ENCODE results near the gene SPATC1L.
A peak's percentile ranks its signal among the peaks of the same experiment; 100 is the strongest.

SPATC1L gene

GRCh38 chr21:46211786-46212720 lies 27.8 kb upstream of the SPATC1L start:
- H3K27ac Mint-ChIP-seq (ENCODE audit: low read depth): no peak overlapping the region
- no peak overlapping the region for H3K4me3 Mint-ChIP-seq
- DNase-seq (ENCODE audit: low spot score in 2 of 2): no peak
- no peaks in the 10 kb centered on the region for H3K9me3 Mint-ChIP-seq
- peaks cover 2% of the 10 kb centered on the region for H3K36me3 Mint-ChIP-seq (ENCODE audit: insufficient read depth)
- no peak for ATAC-seq (replicated peaks; ENCODE audit: extremely low read depth, poor library complexity, severe bottlenecking)
- H3K27me3 Mint-ChIP-seq: no peaks in the 10 kb centered on the region
- H3K4me1 Mint-ChIP-seq: no peaks in the 10 kb centered on the region

- DNase-seq (ENCODE audit: low spot score in 2 of 2) (no peak), ATAC-seq (replicated peaks; ENCODE audit: extremely low read depth, poor library complexity, severe bottlenecking) (no peak)
- Mint-ChIP-seq H3K9me3 (no peaks in the 10 kb centered on the region), H3K27ac (ENCODE audit: low read depth) (no peak overlapping the region), H3K4me1 (no peaks in the 10 kb centered on the region), H3K4me3 (no peak overlapping the region), H3K36me3 (ENCODE audit: insufficient read depth) (peaks cover 2% of the 10 kb centered on the region), H3K27me3 (no peaks in the 10 kb centered on the region)
Measured at GRCh38 chr21:46211376-46211775, 27.1 kb upstream of the SPATC1L start.

- no peak for DNase-seq (ENCODE audit: low spot score in 2 of 2)
- no peak for ATAC-seq (replicated peaks; ENCODE audit: extremely low read depth, poor library complexity, severe bottlenecking)
- peaks cover 2% of the 10 kb centered on the region for H3K36me3 Mint-ChIP-seq (ENCODE audit: insufficient read depth)
Measured at GRCh38 chr21:46210378-46211136, 26.3 kb upstream of the SPATC1L start.

GRCh38 chr21:46208761-46209721 lies 24.8 kb upstream of the SPATC1L start:
- H3K4me3 Mint-ChIP-seq: no peak overlapping the region
- H3K27me3 Mint-ChIP-seq: no peaks in the 10 kb centered on the region
- H3K27ac Mint-ChIP-seq (ENCODE audit: low read depth): no peak overlapping the region
- DNase-seq (ENCODE audit: low spot score in 2 of 2) (no peak), ATAC-seq (replicated peaks; ENCODE audit: extremely low read depth, poor library complexity, severe bottlenecking) (no peak)
- H3K4me1 Mint-ChIP-seq: no peaks in the 10 kb centered on the region
- H3K9me3 Mint-ChIP-seq: no peaks in the 10 kb centered on the region
- H3K36me3 Mint-ChIP-seq (ENCODE audit: insufficient read depth): peaks cover 6% of the 10 kb centered on the region

More at GRCh38 chr21:46210378-46211136, 26.3 kb upstream of the SPATC1L start:
- H3K4me3 Mint-ChIP-seq: no peak overlapping the region
- no peaks in the 10 kb centered on the region for H3K4me1 Mint-ChIP-seq
- no peaks in the 10 kb centered on the region for H3K27me3 Mint-ChIP-seq
- no peak overlapping the region for H3K27ac Mint-ChIP-seq (ENCODE audit: low read depth)
- H3K9me3 Mint-ChIP-seq: no peaks in the 10 kb centered on the region

GRCh38 chr21:46207920-46208591 lies 23.8 kb upstream of the SPATC1L start:
- H3K4me3 Mint-ChIP-seq: no peak overlapping the region
- DNase-seq (ENCODE audit: low spot score in 2 of 2) (no peak), ATAC-seq (replicated peaks; ENCODE audit: extremely low read depth, poor library complexity, severe bottlenecking) (no peak)
- no peaks in the 10 kb centered on the region for H3K9me3 Mint-ChIP-seq
- no peaks in the 10 kb centered on the region for H3K27me3 Mint-ChIP-seq
- peaks cover 12% of the 10 kb centered on the region for H3K36me3 Mint-ChIP-seq (ENCODE audit: insufficient read depth)
- H3K27ac Mint-ChIP-seq (ENCODE audit: low read depth): no peak overlapping the region
- no peaks in the 10 kb centered on the region for H3K4me1 Mint-ChIP-seq

- H3K4me1 Mint-ChIP-seq: no peaks in the 10 kb centered on the region
- ATAC-seq (replicated peaks; ENCODE audit: extremely low read depth, poor library complexity, severe bottlenecking) (no peak), DNase-seq (ENCODE audit: low spot score in 2 of 2) (no peak)
- no peak overlapping the region for H3K4me3 Mint-ChIP-seq
- no peaks in the 10 kb centered on the region for H3K27me3 Mint-ChIP-seq
- no peaks in the 10 kb centered on the region for H3K9me3 Mint-ChIP-seq
- H3K36me3 Mint-ChIP-seq (ENCODE audit: insufficient read depth): peaks cover 16% of the 10 kb centered on the region
- no peak overlapping the region for H3K27ac Mint-ChIP-seq (ENCODE audit: low read depth)
Measured at GRCh38 chr21:46207006-46207919, 23.0 kb upstream of the SPATC1L start.

GRCh38 chr21:46206163-46207005 lies 22.1 kb upstream of the SPATC1L start:
- Mint-ChIP-seq H3K27me3 (no peaks in the 10 kb centered on the region), H3K36me3 (ENCODE audit: insufficient read depth) (peaks cover 16% of the 10 kb centered on the region), H3K4me3 (no peak overlapping the region), H3K9me3 (no peaks in the 10 kb centered on the region), H3K4me1 (no peaks in the 10 kb centered on the region), H3K27ac (ENCODE audit: low read depth) (no peak overlapping the region)
- DNase-seq (ENCODE audit: low spot score in 2 of 2) (no peak), ATAC-seq (replicated peaks; ENCODE audit: extremely low read depth, poor library complexity, severe bottlenecking) (no peak)

- no peak for DNase-seq (ENCODE audit: low spot score in 2 of 2)
- peaks cover 16% of the 10 kb centered on the region for H3K36me3 Mint-ChIP-seq (ENCODE audit: insufficient read depth)
Measured at GRCh38 chr21:46205766-46206162, 21.5 kb upstream of the SPATC1L start.

GRCh38 chr21:46205166-46205565 lies 20.9 kb upstream of the SPATC1L start:
- Mint-ChIP-seq H3K4me3 (no peak overlapping the region), H3K9me3 (no peaks in the 10 kb centered on the region), H3K36me3 (ENCODE audit: insufficient read depth) (peaks cover 16% of the 10 kb centered on the region), H3K27me3 (no peaks in the 10 kb centered on the region), H3K4me1 (no peaks in the 10 kb centered on the region), H3K27ac (ENCODE audit: low read depth) (peak overlapping the region; percentile 80)
- ATAC-seq (replicated peaks; ENCODE audit: extremely low read depth, poor library complexity, severe bottlenecking) (no peak), DNase-seq (ENCODE audit: low spot score in 2 of 2) (no peak)

More at GRCh38 chr21:46205766-46206162, 21.5 kb upstream of the SPATC1L start:
- no peaks in the 10 kb centered on the region for H3K9me3 Mint-ChIP-seq
- H3K27ac Mint-ChIP-seq (ENCODE audit: low read depth): no peak overlapping the region
- no peak for ATAC-seq (replicated peaks; ENCODE audit: extremely low read depth, poor library complexity, severe bottlenecking)
- no peaks in the 10 kb centered on the region for H3K27me3 Mint-ChIP-seq
- H3K4me3 Mint-ChIP-seq: no peak overlapping the region
- no peaks in the 10 kb centered on the region for H3K4me1 Mint-ChIP-seq

- H3K9me3 Mint-ChIP-seq: no peaks in the 10 kb centered on the region
- H3K27me3 Mint-ChIP-seq: no peaks in the 10 kb centered on the region
- H3K4me3 Mint-ChIP-seq: no peak overlapping the region
- DNase-seq (ENCODE audit: low spot score in 2 of 2) (no peak), ATAC-seq (replicated peaks; ENCODE audit: extremely low read depth, poor library complexity, severe bottlenecking) (no peak)
- peaks cover 6% of the 10 kb centered on the region for H3K4me1 Mint-ChIP-seq
- H3K27ac Mint-ChIP-seq (ENCODE audit: low read depth): peak overlapping the region; percentile 77
- peaks cover 15% of the 10 kb centered on the region for H3K36me3 Mint-ChIP-seq (ENCODE audit: insufficient read depth)
Measured at GRCh38 chr21:46203203-46203600, 18.9 kb upstream of the SPATC1L start.

All from central memory CD8-positive, alpha-beta T cell (primary cell).